WTC11 (cell line): ENCODE results near the gene MSH3. TPM values are rescaled to one million over a fixed set of nuclear protein-coding genes. Genes with fewer than 3 reads are reported as not detected.

ENCODE experiments used
- ATAC-seq: fragments of 200-7000 bp; cut with Tn5 transposase; 2 replicates; pipeline ENCODE4 v1.10.0; 2021; ENCODE audit warnings: mild to moderate bottlenecking, moderate library complexity
- CTCF ChIA-PET: fragments of 300-600 bp; sonication (Branson Sonifier 250); formaldehyde crosslinking; loops from one replicate; lab custom pipeline; 2021; ENCODE audit warnings: antibody characterized with exemption; lab: Charles Lee
- POLR2A ChIA-PET: fragments of 350-600 bp; sonication (Branson Sonifier 250); formaldehyde crosslinking; loops from one replicate; lab custom pipeline; 2021; ENCODE audit warnings: antibody characterized with exemption; lab: Charles Lee
- DNase-seq: peaks from one replicate; pipeline ENCODE4 v3.0.0; 2021; ENCODE audit warnings: low spot score
- H3K27ac Mint-ChIP-seq: 2 replicates; pipeline ENCODE4 v1.8.0; 2021; ENCODE audit warnings: mixed read lengths
- H3K27me3 Mint-ChIP-seq: 2 replicates; pipeline ENCODE4 v1.8.0; 2021; ENCODE audit warnings: low read depth, mild to moderate bottlenecking, moderate library complexity, mixed read lengths
- H3K36me3 Mint-ChIP-seq: 2 replicates; pipeline ENCODE4 v1.8.0; 2021; ENCODE audit warnings: mixed read lengths
- H3K4me1 Mint-ChIP-seq: 2 replicates; pipeline ENCODE4 v1.8.0; 2022; ENCODE audit warnings: mixed read lengths
- H3K4me3 Mint-ChIP-seq: 2 replicates; pipeline ENCODE4 v1.8.0; 2021; ENCODE audit warnings: mild to moderate bottlenecking, moderate library complexity, mixed read lengths
- H3K9me3 Mint-ChIP-seq: 2 replicates; pipeline ENCODE4 v1.8.0; 2021; ENCODE audit warnings: mixed read lengths
- AFF4 ChIP-seq: sonication (generic); formaldehyde crosslinking; IDR thresholded peaks from 2 replicates; pipeline ENCODE4 v1.8.1; 2023; ENCODE audit warnings: mild to moderate bottlenecking, missing genetic modification reagents, borderline replicate concordance
- ATF6 ChIP-seq: sonication (generic); formaldehyde crosslinking; IDR thresholded peaks from 2 replicates; pipeline ENCODE4 v1.8.1; 2023; ENCODE audit warnings: mild to moderate bottlenecking, missing genetic modification reagents
- FOXP1 ChIP-seq: sonication (generic); formaldehyde crosslinking; IDR thresholded peaks from 2 replicates; pipeline ENCODE4 v1.8.0; 2022; ENCODE audit warnings: missing genetic modification reagents, mild to moderate bottlenecking, moderate library complexity, borderline replicate concordance
- GTF2I ChIP-seq: fragments of 250-450 bp; sonication (Bioruptor Pico); conservative IDR thresholded peaks from 2 replicates; pipeline ENCODE4 v1.4.0; 2021; ENCODE audit warnings: mild to moderate bottlenecking
- JAZF1 ChIP-seq: fragments of 250-450 bp; sonication (Bioruptor Pico); IDR thresholded peaks from 2 replicates; pipeline ENCODE4 v1.9.0; 2021; ENCODE audit warnings: moderate library complexity, mild to moderate bottlenecking, inconsistent platforms
- KAT7 ChIP-seq: sonication (generic); formaldehyde crosslinking; IDR thresholded peaks from 2 replicates; pipeline ENCODE4 v1.8.1; 2023; ENCODE audit warnings: missing genetic modification reagents, mild to moderate bottlenecking, borderline replicate concordance
- MAX ChIP-seq: sonication (generic); formaldehyde crosslinking; IDR thresholded peaks from 2 replicates; pipeline ENCODE4 v1.8.0; 2022; ENCODE audit warnings: mild to moderate bottlenecking, missing genetic modification reagents
- OVOL2 ChIP-seq: fragments of 250-450 bp; sonication (Bioruptor Pico); IDR thresholded peaks from 2 replicates; pipeline ENCODE4 v1.9.0; 2021; ENCODE audit warnings: mild to moderate bottlenecking, borderline replicate concordance
- PRRX2 ChIP-seq: fragments of 250-450 bp; sonication (Bioruptor Pico); IDR thresholded peaks from 2 replicates; pipeline ENCODE4 v1.8.0; 2021; ENCODE audit warnings: mild to moderate bottlenecking
- RELA ChIP-seq: sonication (generic); formaldehyde crosslinking; IDR thresholded peaks from 2 replicates; pipeline ENCODE4 v1.8.1; 2022; ENCODE audit warnings: missing genetic modification reagents, mild to moderate bottlenecking, borderline replicate concordance
- SMAD4 ChIP-seq: sonication (generic); formaldehyde crosslinking; IDR thresholded peaks from 2 replicates; pipeline ENCODE4 v1.8.0; 2022; ENCODE audit warnings: mild to moderate bottlenecking, missing genetic modification reagents
- SP1 ChIP-seq: sonication (generic); formaldehyde crosslinking; conservative IDR thresholded peaks from 2 replicates; pipeline ENCODE4 v1.8.1; 2022; ENCODE audit warnings: missing genetic modification reagents
- USF1 ChIP-seq: sonication (generic); formaldehyde crosslinking; IDR thresholded peaks from 2 replicates; pipeline ENCODE4 v1.8.0; 2022; ENCODE audit warnings: mild to moderate bottlenecking, missing genetic modification reagents
- ZBTB21 ChIP-seq: sonication (generic); formaldehyde crosslinking; IDR thresholded peaks from 2 replicates; pipeline ENCODE4 v1.8.1; 2023; ENCODE audit warnings: mild to moderate bottlenecking, missing genetic modification reagents, borderline replicate concordance
- ZNF138 ChIP-seq: sonication (generic); formaldehyde crosslinking; conservative IDR thresholded peaks from 2 replicates; pipeline ENCODE4 v1.8.1; 2022; ENCODE audit warnings: mild to moderate bottlenecking, moderate library complexity, missing genetic modification reagents
- ZNF219 ChIP-seq: sonication (generic); formaldehyde crosslinking; IDR thresholded peaks from 2 replicates; pipeline ENCODE4 v1.8.0; 2023; ENCODE audit warnings: missing genetic modification reagents, mild to moderate bottlenecking, borderline replicate concordance
- ZNF423 ChIP-seq: fragments of 250-450 bp; sonication (Bioruptor Pico); IDR thresholded peaks from 2 replicates; pipeline ENCODE4 v2.1.2; 2022; ENCODE audit warnings: mild to moderate bottlenecking, moderate library complexity
- total RNA-seq: library from RNA; stranded (reverse); gene quantifications from 3 replicates; pipeline ENCODE4 v1.2.3, GENCODE V29; 2021
- TF ChIP-seq, protein P1 (sequence below): fragments of 250-450 bp; sonication (Bioruptor Pico); IDR thresholded peaks from 2 replicates; pipeline ENCODE4 v1.9.0; 2021; ENCODE audit warnings: mild to moderate bottlenecking
- TF ChIP-seq, protein P2 (sequence below): sonication (generic); formaldehyde crosslinking; IDR thresholded peaks from 2 replicates; pipeline ENCODE4 v1.8.1; 2023; ENCODE audit warnings: mild to moderate bottlenecking, missing genetic modification reagents, moderate library complexity
- TF ChIP-seq, protein P3 (sequence below): sonication (generic); formaldehyde crosslinking; IDR thresholded peaks from 2 replicates; pipeline ENCODE4 v1.8.1; 2022; ENCODE audit warnings: mild to moderate bottlenecking, moderate library complexity, missing genetic modification reagents
- TF ChIP-seq, protein P4 (sequence below): fragments of 250-450 bp; sonication (Bioruptor Pico); IDR thresholded peaks from 2 replicates; pipeline ENCODE4 v1.9.0; 2021; ENCODE audit warnings: moderate library complexity, mild to moderate bottlenecking, inconsistent platforms, borderline replicate concordance

MSH3 gene
- total RNA-seq, 1 experiment from 2014 or later, result 14.6 TPM

DNA sequence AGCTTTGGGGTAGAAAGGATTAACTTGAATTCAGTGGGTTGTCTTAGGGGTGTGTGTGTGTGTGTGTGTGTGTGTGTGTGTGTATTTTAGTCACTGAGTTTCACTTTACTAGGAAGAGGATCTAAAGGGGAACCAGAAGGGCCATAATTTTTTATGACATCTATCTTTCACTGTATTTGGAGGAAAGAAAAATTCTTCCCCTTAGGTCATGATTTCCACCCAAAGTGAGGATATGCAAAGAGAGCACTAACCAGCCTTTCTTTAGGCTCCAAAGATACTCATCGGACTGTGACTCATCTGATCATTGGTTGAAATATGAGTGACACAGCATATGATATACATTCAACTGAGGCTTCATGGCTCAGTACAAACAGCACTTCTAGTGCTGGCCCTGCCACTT is 230.5 kb downstream of the MSH3 start:
- Mint-ChIP-seq H3K9me3 (peaks cover 12% of the 10 kb centered on the region), H3K27ac (peak overlapping the region; percentile 10; the same call in 1 of the 2 replicates), H3K27me3 (no peaks in the 10 kb centered on the region), H3K4me1 (peaks cover 15% of the 10 kb centered on the region)
- POLR2A ChIA-PET, result no interaction called here
- no peak for DNase-seq
- TF ChIP-seq OVOL2 (CRISPR knock-in tag), result no peak
- TF ChIP-seq USF1 (CRISPR knock-in tag), result no peak
- TF ChIP-seq ZNF219, result no peak
- TF ChIP-seq ZNF138 (CRISPR knock-in tag), result no peak
- TF ChIP-seq GTF2I (CRISPR knock-in tag), result no peak
- no peak for TF ChIP-seq MAX
- no peak for TF ChIP-seq ZNF423 (CRISPR knock-in tag)
- TF ChIP-seq PRRX2, result no peak
- no peak for TF ChIP-seq RELA
- no peak for TF ChIP-seq FOXP1
- TF ChIP-seq, protein P1, sequence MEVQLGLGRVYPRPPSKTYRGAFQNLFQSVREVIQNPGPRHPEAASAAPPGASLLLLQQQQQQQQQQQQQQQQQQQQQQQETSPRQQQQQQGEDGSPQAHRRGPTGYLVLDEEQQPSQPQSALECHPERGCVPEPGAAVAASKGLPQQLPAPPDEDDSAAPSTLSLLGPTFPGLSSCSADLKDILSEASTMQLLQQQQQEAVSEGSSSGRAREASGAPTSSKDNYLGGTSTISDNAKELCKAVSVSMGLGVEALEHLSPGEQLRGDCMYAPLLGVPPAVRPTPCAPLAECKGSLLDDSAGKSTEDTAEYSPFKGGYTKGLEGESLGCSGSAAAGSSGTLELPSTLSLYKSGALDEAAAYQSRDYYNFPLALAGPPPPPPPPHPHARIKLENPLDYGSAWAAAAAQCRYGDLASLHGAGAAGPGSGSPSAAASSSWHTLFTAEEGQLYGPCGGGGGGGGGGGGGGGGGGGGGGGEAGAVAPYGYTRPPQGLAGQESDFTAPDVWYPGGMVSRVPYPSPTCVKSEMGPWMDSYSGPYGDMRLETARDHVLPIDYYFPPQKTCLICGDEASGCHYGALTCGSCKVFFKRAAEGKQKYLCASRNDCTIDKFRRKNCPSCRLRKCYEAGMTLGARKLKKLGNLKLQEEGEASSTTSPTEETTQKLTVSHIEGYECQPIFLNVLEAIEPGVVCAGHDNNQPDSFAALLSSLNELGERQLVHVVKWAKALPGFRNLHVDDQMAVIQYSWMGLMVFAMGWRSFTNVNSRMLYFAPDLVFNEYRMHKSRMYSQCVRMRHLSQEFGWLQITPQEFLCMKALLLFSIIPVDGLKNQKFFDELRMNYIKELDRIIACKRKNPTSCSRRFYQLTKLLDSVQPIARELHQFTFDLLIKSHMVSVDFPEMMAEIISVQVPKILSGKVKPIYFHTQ (CRISPR knock-in tag), result no peak
- TF ChIP-seq, all 79 proteins: peak for 0
- Mint-ChIP-seq H3K4me3 (no peak overlapping the region), H3K36me3 (peaks cover 10% of the 10 kb centered on the region)
- no peak for ATAC-seq
- CTCF ChIA-PET, result no interaction called here

- no peak overlapping the region; the same call in 1 of the 2 replicates for H3K27ac Mint-ChIP-seq
- POLR2A ChIA-PET, result no interaction called here
- H3K9me3 Mint-ChIP-seq, result peaks cover 14% of the 10 kb centered on the region
- no peaks in the 10 kb centered on the region for H3K27me3 Mint-ChIP-seq
- TF ChIP-seq, protein P2, sequence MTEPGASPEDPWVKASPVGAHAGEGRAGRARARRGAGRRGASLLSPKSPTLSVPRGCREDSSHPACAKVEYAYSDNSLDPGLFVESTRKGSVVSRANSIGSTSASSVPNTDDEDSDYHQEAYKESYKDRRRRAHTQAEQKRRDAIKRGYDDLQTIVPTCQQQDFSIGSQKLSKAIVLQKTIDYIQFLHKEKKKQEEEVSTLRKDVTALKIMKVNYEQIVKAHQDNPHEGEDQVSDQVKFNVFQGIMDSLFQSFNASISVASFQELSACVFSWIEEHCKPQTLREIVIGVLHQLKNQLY (CRISPR knock-in tag), result no peak
- TF ChIP-seq ZBTB21 (CRISPR knock-in tag), result no peak
- TF ChIP-seq SP1 (CRISPR knock-in tag), result no peak
- TF ChIP-seq KAT7, result no peak
- TF ChIP-seq PRRX2, result no peak
- DNase-seq, result no peak
- CTCF ChIA-PET, result no interaction called here
- peaks cover 15% of the 10 kb centered on the region for H3K4me1 Mint-ChIP-seq
- ATAC-seq, result no peak
- peaks cover 11% of the 10 kb centered on the region for H3K36me3 Mint-ChIP-seq
- no peak overlapping the region for H3K4me3 Mint-ChIP-seq
Observed at GRCh38 chr5:80885396-80886000, 231.0 kb downstream of the MSH3 start.

GRCh38 chr5:80894083-80894482 is 239.6 kb downstream of the MSH3 start:
- ATAC-seq (no peak), DNase-seq (no peak)
- POLR2A ChIA-PET, result no interaction called here
- H3K36me3 Mint-ChIP-seq, result peaks cover 5% of the 10 kb centered on the region
- H3K4me3 Mint-ChIP-seq, result no peak overlapping the region
- H3K27me3 Mint-ChIP-seq, result no peaks in the 10 kb centered on the region
- H3K27ac Mint-ChIP-seq, result no peak overlapping the region
- peaks cover 12% of the 10 kb centered on the region for H3K9me3 Mint-ChIP-seq
- peaks cover 3% of the 10 kb centered on the region; the same call in 1 of the 2 replicates for H3K4me1 Mint-ChIP-seq
- CTCF ChIA-PET, result no interaction called here
- no peak for TF ChIP-seq JAZF1 (CRISPR knock-in tag)
- TF ChIP-seq, protein P3, sequence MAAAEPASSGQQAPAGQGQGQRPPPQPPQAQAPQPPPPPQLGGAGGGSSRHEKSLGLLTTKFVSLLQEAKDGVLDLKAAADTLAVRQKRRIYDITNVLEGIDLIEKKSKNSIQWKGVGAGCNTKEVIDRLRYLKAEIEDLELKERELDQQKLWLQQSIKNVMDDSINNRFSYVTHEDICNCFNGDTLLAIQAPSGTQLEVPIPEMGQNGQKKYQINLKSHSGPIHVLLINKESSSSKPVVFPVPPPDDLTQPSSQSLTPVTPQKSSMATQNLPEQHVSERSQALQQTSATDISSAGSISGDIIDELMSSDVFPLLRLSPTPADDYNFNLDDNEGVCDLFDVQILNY, result no peak
- TF ChIP-seq SMAD4, result no peak
- TF ChIP-seq AFF4 (CRISPR knock-in tag), result no peak
- TF ChIP-seq ATF6, result no peak
- TF ChIP-seq, protein P4, sequence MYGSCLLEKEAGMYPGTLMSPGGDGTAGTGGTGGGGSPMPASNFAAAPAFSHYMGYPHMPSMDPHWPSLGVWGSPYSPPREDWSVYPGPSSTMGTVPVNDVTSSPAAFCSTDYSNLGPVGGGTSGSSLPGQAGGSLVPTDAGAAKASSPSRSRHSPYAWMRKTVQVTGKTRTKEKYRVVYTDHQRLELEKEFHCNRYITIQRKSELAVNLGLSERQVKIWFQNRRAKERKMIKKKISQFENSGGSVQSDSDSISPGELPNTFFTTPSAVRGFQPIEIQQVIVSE (CRISPR knock-in tag), result no peak
